GM18502 (cell line): ENCODE results near the gene FNIP1.
A peak's percentile ranks its signal among the peaks of the same experiment; 100 is the strongest.
"Not testable (repeated sequence)": the region's sequence is repeated elsewhere in the genome, so short reads cannot be mapped to it uniquely, and the experiment has no call there.

Source experiments
- ATAC-seq: cut with Tn5 transposase; IDR thresholded peaks from one replicate; pipeline ENCODE4 v1.9.1; 2021; ENCODE audit warnings: mild to moderate bottlenecking; ENCODE audit not compliant: unreplicated experiment, poor library complexity

Gene FNIP1

DNA sequence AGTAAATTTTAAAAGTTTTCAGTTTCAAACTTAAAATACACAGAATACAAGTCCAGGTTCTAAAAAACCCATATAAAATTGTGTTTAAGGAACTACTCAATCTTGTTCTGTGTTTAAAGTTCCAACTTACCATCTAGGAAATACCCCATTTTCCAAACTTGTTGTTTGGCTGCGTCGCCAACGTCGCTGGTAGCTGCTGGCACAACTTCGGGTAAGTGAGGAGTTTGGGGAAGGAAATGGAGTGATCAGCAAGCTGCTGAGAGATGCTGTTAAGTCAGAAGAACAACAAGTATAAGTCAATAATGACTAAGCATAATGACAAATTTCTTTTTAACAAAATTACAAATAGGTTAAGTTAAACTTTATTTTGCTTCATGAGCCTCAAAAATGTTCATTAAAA, 90.5 kb downstream of the FNIP1 start:
- ATAC-seq: no peak

GRCh38 chr5:131694926-131695325, 101.9 kb downstream of the FNIP1 start:
- no peak for ATAC-seq

- no peak for ATAC-seq
Observed at GRCh38 chr5:131693894-131694293, 102.9 kb downstream of the FNIP1 start.

DNA sequence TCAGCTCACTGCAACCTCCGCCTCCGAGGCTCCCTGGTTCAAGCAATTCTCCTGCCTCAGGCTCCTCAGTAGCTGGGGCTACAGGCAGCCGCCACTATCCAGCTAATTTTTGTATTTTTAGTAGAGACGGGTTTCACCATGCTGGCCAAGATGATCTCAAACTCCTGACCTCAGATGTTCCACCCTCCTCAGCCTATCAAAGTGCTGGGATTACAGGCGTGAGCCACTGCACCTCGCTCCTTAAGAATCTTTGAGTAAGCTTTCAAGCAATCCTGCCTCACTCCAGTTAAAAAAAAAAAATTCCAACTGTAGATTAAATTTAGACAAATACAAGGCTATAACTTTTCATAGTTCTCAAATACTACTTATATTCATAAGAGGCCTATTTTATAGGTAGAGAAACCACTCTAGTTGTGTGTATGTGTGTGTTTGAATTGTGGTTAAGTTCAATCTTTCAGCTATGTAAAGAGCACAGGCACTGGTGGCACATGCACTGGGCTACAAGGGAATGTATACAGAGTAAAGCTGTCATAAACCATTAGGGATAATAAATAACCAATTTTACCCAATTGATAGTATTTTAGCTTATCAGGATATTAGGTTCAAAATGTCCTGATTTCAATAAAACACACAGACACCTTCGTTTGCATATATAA, 111.2 kb downstream of the FNIP1 start:
- ATAC-seq: no peak

DNA sequence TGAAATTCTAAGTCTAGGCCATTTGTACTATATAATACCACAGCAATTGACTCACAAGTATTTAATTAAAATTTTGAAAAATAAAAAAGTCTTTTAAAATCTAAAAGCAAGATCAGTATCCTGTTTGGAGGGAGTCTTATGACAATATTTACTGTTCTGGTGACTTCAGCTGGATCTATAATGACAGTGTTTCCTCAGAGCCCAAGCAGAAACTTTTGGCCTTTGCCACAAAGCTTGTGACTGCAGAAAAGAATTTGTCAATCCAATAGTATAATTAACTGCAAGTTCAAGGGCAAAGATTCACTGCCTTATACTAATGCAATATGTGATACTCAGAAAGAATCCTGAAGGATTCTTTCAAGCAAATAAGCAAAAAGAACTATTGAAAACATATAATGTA, 112.2 kb downstream of the FNIP1 start:
- no peak for ATAC-seq

GRCh38 chr5:131684051-131684450, 112.8 kb downstream of the FNIP1 start:
- no peak for ATAC-seq

DNA sequence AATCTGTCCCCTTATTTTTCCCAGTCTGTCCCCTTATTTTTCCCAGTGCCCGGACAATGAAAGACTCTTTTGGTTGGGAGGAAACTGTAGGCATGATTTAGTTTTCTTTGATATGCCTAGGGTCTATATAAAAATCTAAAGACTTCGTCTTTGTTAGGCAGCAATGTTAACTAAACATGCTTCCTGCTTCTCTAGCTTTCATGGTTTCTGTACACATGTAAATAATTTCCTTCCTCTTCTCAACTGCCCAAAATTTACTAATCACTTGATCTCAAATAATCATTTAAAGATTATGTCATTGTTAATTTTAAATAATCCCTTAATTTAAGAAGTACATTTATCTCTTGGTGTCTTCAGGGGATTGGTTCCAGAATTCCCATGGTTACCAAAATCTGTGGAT, 114.0 kb downstream of the FNIP1 start:
- no peak for ATAC-seq

DNA sequence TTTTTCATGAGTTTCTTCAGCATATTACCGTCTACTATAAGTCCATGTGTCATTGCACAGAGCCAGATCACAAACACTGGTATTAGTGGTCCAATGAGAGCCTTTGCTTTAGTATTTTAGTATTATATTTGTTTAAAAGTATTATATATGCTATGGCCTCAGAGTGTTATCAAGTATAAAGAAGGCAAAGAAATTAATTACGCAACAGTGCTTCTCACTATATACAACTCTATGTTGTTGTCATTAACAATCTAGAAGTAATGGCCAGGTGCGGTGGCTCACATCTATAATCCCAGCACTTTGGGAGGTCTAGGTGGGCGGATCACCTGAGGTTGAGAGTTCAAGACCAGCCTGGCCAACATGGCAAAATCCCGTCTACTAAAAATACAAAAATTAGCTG, 114.6 kb downstream of the FNIP1 start:
- ATAC-seq: no peak

DNA sequence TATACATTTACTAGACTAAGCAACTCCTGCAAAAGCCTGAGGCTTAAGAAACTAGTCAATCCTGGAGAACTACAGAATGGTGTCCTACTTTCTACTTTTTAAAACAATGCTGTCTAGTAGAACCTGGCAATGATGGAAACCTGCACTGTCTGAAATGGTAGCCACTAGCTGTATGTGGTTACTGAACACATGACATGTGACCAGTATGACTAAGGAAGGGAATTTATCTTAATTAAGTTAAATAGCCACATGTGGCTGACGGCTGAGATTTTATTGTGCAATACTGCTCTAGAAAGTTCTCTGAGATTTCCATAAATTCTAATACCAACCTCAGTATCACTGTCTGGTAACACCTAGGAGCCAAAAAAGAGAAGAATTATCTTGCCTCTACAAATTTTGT, 116.9 kb downstream of the FNIP1 start:
- ATAC-seq: no peak

GRCh38 chr5:131678273-131678672, 118.5 kb downstream of the FNIP1 start:
- not testable (repeated sequence) for ATAC-seq

GRCh38 chr5:131677115-131677514, 119.7 kb downstream of the FNIP1 start:
- ATAC-seq: no peak

DNA sequence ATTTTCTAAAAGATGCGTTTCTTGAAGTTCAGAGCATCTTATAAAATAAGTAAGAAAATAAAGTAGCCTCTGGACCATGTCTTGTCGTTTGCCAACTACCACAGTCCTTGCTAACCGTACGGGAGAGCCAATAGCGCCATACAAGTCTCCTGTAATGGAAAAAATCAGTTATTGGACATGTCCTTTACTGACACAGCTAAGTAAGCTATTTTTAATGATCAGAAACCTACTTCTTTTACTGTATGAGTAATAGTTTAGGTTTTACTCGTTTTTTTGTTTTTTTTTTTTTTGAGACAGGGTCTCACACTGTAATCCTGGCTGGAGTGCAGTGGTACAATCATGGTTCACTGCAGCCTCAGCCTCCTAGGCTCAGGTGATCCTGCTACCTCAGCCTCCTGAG, 124.0 kb downstream of the FNIP1 start:
- ATAC-seq: peak; percentile 34

DNA sequence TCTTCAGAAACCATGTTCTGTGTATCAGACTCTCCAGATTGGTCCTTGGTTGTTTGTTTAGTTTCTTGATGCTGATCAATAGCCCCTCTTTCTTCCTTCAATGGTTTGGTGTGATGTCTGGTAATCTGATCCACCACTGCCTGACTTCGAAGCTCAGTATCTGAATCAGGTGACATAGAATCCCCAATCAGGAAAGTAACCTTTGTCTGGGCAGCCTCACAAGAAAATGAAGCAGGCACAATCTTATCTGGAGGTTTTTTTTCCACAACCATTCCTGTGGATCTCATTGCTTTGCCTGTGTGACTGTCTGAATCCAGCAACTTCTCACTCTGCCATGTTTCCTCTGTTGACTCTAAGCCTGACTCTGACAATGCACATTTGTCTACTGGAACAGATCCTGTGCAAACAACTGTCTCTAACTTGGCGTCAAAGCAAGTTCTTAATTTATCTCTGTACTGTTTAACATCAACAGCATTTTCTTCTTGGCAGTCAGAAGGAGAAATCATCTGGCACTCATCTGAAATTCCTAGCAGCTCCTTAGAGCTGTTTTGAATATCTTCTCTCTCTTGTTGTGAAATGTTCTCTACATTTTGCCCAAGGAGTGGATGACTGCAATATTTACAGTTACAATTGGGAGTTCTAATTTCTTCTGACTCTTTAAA, 124.7 kb downstream of the FNIP1 start:
- ATAC-seq: no peak

DNA sequence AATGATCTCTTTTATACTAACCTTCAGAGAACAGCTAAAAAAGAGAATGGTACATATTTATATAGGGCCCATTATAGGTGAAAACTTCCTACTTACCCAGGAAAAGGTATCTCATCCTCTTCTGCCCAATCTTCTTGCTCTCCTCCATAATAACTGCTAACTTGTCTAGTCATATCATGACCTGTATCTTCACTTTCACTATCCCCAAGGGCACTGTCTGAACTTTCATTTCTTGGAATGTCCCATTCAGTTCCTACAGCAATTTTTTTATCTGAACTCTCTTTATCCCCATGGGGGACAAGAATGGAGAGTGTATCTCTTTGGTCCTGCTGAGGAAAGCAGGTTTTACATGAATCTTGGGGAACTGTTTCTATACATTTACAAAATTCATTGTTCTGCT, 125.4 kb downstream of the FNIP1 start:
- peak; percentile 64 for ATAC-seq

- peak; percentile 70 for ATAC-seq
Observed at GRCh38 chr5:131664929-131665328, 131.9 kb downstream of the FNIP1 start.

GRCh38 chr5:131661933-131662332, 134.9 kb downstream of the FNIP1 start:
- ATAC-seq: no peak

DNA sequence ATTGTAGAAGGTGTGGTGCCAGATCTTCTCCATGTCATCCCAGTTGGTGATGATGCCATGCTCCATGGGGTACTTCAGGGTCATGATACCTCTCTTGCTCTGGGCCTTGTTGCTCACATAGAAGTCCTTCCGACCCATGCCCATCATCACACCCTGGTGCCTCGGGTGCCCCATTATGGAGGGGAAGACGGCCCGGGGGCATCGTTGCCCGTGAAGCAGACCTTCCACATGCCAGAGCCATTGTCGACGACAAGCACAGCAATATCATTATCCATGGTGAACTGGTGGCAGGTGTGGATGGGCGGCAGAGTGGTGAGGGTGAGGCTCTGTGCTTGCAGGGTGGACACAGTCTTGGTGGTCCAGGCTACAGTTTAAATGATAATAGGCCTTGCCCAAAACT, 137.0 kb downstream of the FNIP1 start:
- ATAC-seq: no peak

GRCh38 chr5:131659290-131659689, 137.5 kb downstream of the FNIP1 start:
- ATAC-seq: no peak

- ATAC-seq: no peak
Observed at GRCh38 chr5:131654776-131655175, 142.0 kb downstream of the FNIP1 start.

DNA sequence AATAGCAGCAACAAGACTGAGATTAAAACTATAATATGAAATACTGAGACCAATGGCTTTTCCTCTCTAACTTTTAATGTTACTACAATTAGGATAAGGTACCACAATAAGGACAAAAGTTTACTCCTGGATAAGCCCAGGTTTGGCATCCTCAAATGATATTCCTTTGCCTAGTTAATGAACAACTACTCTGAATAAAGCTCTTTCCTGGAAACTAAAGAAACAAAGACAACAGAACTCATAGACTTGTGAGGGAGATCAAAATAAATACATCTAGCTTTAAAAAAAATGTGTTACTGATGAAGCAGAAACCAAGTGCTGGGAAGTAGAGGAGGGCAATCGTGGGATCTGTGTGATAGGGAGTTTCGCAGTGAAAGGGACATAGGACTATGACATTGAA, 142.5 kb downstream of the FNIP1 start:
- no peak for ATAC-seq

DNA sequence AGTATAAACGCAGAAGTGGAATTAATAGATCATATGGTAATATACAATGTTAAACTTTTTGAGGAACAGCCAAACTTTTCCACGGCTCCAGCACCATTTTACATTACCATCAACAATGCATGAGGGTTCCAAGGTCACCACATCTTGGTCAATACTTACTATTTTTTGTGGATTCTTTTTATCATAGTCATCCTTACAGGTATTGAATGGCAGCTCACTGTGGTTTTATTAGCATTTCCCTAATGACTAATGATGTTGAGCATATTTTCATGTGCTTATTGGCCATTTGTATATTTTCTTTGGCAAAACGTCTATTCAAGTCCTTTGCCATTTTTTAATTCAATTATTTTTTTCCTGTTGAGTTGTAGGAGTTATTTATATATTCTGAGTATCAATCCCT, 147.7 kb downstream of the FNIP1 start:
- ATAC-seq: no peak

GRCh38 chr5:131647048-131647769, 149.6 kb downstream of the FNIP1 start:
- peak; percentile 75 for ATAC-seq
